ENCODE measurements around the gene WDR19.

GRCh38 chr4:39278476-39278875, 96.1 kb downstream of the WDR19 start:
- no peak for TF ChIP-seq CTCF (IDR thresholded peaks at IDR 0.05)
- TF ChIP-seq ZFX (IDR thresholded peaks at IDR 0.05; ENCODE audit: borderline replicate concordance) = no peak

All from 22Rv1 (cell line).